ENCODE results near the gene MBOAT7. TPM values are rescaled to one million over a fixed set of nuclear protein-coding genes. Genes with fewer than 3 reads are reported as not detected.

Gene MBOAT7
- total and polyA plus RNA-seq, 11 donors, result 9.8 to 37.3 (median 19.6) TPM

GRCh38 chr19:54123682-54124081 is 65.7 kb downstream of the MBOAT7 start:
- no peak overlapping the region for H3K4me3 ChIP-seq
- no peaks in the 10 kb centered on the region for H3K27me3 ChIP-seq
- 90 to 94% (median 93%) methylated on average over 13 to 17 of the region's 17 CpGs for whole genome bisulfite sequencing, 4 donors
- intact Hi-C loops (cut with DNase I), result no loop called here
- TF ChIP-seq CTCF (IDR thresholded peaks at IDR 0.05), result no peak
- no peak for TF ChIP-seq POLR2A (IDR thresholded peaks at IDR 0.05)
- DNase-seq (no peak), ATAC-seq (no peak)
- H3K27ac ChIP-seq, result no peak overlapping the region
- H3K4me1 ChIP-seq, result no peaks in the 10 kb centered on the region
- peaks cover 0 to 98% (median 95%) of the 10 kb centered on the region in 9 donors for H3K36me3 ChIP-seq
- no peaks in the 10 kb centered on the region for H3K9me3 ChIP-seq

Other genes with a start within 250 kb of the MBOAT7 start
- under 1 TPM in 5 of 9 donors, not detected in 4; 0.02 to 0.22 (median 0.10) TPM for gene CACNG8, start 226.6 kb downstream of the MBOAT7 start, total RNA-seq
- under 1 TPM; 0.06 to 0.15 TPM for gene CACNG8, start 226.6 kb downstream of the MBOAT7 start, polyA plus RNA-seq
- gene CACNG6, start 197.9 kb downstream of the MBOAT7 start, total RNA-seq, result not detected
- not detected for gene CACNG6, start 197.9 kb downstream of the MBOAT7 start, polyA plus RNA-seq
- 1 to 10 TPM in 1 of 9 donors, under 1 TPM in 2, not detected in 6; 0.49 to 1.3 (median 0.86) TPM for gene VSTM1, start 125.7 kb downstream of the MBOAT7 start, total RNA-seq
- gene VSTM1, start 125.7 kb downstream of the MBOAT7 start, polyA plus RNA-seq, result not detected
- not detected for gene TARM1, start 108.2 kb downstream of the MBOAT7 start, total RNA-seq
- gene TARM1, start 108.2 kb downstream of the MBOAT7 start, polyA plus RNA-seq, result not detected
- 1 to 10 TPM in 3 of 9 donors, under 1 TPM in 5, not detected in 1; 0.35 to 9.8 (median 0.68) TPM for gene OSCAR, start 88.8 kb downstream of the MBOAT7 start, total RNA-seq
- 1 to 10 TPM in 1 of 2 donors, under 1 TPM in 1; 0.38 to 1.0 TPM for gene OSCAR, start 88.8 kb downstream of the MBOAT7 start, polyA plus RNA-seq
- 100 to 1,000 TPM in 7 of 9 donors, 10 to 100 TPM in 2; 32.2 to 501 (median 299) TPM for gene NDUFA3, start 86.7 kb downstream of the MBOAT7 start, total RNA-seq
- 1,000 to 10,000 TPM in 1 of 2 donors, 100 to 1,000 TPM in 1; 154 to 1,519 TPM for gene NDUFA3, start 86.7 kb downstream of the MBOAT7 start, polyA plus RNA-seq
- 10 to 100 TPM in 8 of 9 donors, 1 to 10 TPM in 1; 9.6 to 23.1 (median 12.5) TPM for gene TFPT, start 73.9 kb downstream of the MBOAT7 start, total RNA-seq
- gene TFPT, start 73.9 kb downstream of the MBOAT7 start, polyA plus RNA-seq, result 10 to 100 TPM; 26.0 to 26.5 TPM
- 10 to 100 TPM; 30.0 to 58.4 (median 37.8) TPM for gene PRPF31, start 73.8 kb downstream of the MBOAT7 start, total RNA-seq
- gene PRPF31, start 73.8 kb downstream of the MBOAT7 start, polyA plus RNA-seq, result 10 to 100 TPM; 42.0 to 57.6 TPM
- 10 to 100 TPM; 12.6 to 28.2 (median 18.5) TPM for gene CNOT3, start 51.8 kb downstream of the MBOAT7 start, total RNA-seq
- 10 to 100 TPM; 14.2 to 18.1 TPM for gene CNOT3, start 51.8 kb downstream of the MBOAT7 start, polyA plus RNA-seq
- 1 to 10 TPM; 5.4 to 8.7 (median 6.8) TPM for gene LENG1, start 29.9 kb downstream of the MBOAT7 start, total RNA-seq
- 10 to 100 TPM; 14.4 to 18.6 TPM for gene LENG1, start 29.9 kb downstream of the MBOAT7 start, polyA plus RNA-seq
- 1 to 10 TPM in 7 of 9 donors, under 1 TPM in 1, not detected in 1; 0.58 to 4.5 (median 2.1) TPM for gene TMC4, start 16.4 kb downstream of the MBOAT7 start, total RNA-seq
- 1 to 10 TPM; 1.2 to 3.6 TPM for gene TMC4, start 16.4 kb downstream of the MBOAT7 start, polyA plus RNA-seq
- 10 to 100 TPM; 13.2 to 48.9 (median 23.5) TPM for gene TSEN34, start 1.7 kb upstream of the MBOAT7 start, total RNA-seq
- gene TSEN34, start 1.7 kb upstream of the MBOAT7 start, polyA plus RNA-seq, result 10 to 100 TPM; 10.2 to 35.1 TPM
- 100 to 1,000 TPM; 551 to 937 (median 684) TPM for gene RPS9, start 11.3 kb upstream of the MBOAT7 start, total RNA-seq
- gene RPS9, start 11.3 kb upstream of the MBOAT7 start, polyA plus RNA-seq, result 1,000 to 10,000 TPM; 1,306 to 2,068 TPM
- 10 to 100 TPM in 2 of 9 donors, 1 to 10 TPM in 6, under 1 TPM in 1; 0.54 to 31.4 (median 3.8) TPM for gene LILRB3, start 33.4 kb upstream of the MBOAT7 start, total RNA-seq
- 1 to 10 TPM; 1.3 to 3.7 TPM for gene LILRB3, start 33.4 kb upstream of the MBOAT7 start, polyA plus RNA-seq
- gene LILRA6, start 53.2 kb upstream of the MBOAT7 start, total RNA-seq, result 10 to 100 TPM in 1 of 9 donors, 1 to 10 TPM in 4, under 1 TPM in 4; 0.44 to 20.9 (median 1.3) TPM
- 1 to 10 TPM; 1.0 to 1.7 TPM for gene LILRA6, start 53.2 kb upstream of the MBOAT7 start, polyA plus RNA-seq
- 10 to 100 TPM in 2 of 9 donors, 1 to 10 TPM in 7; 1.8 to 22.2 (median 3.9) TPM for gene LILRB5, start 67.7 kb upstream of the MBOAT7 start, total RNA-seq
- gene LILRB5, start 67.7 kb upstream of the MBOAT7 start, polyA plus RNA-seq, result 1 to 10 TPM; 1.4 to 4.0 TPM
- gene LILRB2, start 91.5 kb upstream of the MBOAT7 start, total RNA-seq, result 10 to 100 TPM in 2 of 9 donors, 1 to 10 TPM in 6, under 1 TPM in 1; 0.83 to 43.6 (median 1.7) TPM
- gene LILRB2, start 91.5 kb upstream of the MBOAT7 start, polyA plus RNA-seq, result 1 to 10 TPM; 1.2 to 2.7 TPM
- 10 to 100 TPM in 1 of 9 donors, 1 to 10 TPM in 6, under 1 TPM in 1, not detected in 1; 0.27 to 16.2 (median 1.5) TPM for gene LILRA5, start 123.6 kb upstream of the MBOAT7 start, total RNA-seq
- gene LILRA5, start 123.6 kb upstream of the MBOAT7 start, polyA plus RNA-seq, result 1 to 10 TPM in 1 of 2 donors, under 1 TPM in 1; 0.19 to 4.7 TPM
- not detected for gene LILRA4, start 149.6 kb upstream of the MBOAT7 start, total RNA-seq
- gene LILRA4, start 149.6 kb upstream of the MBOAT7 start, polyA plus RNA-seq, result not detected
- 100 to 1,000 TPM in 1 of 9 donors, 10 to 100 TPM in 1, 1 to 10 TPM in 7; 3.5 to 102 (median 5.4) TPM for gene LAIR1, start 175.4 kb upstream of the MBOAT7 start, total RNA-seq
- gene LAIR1, start 175.4 kb upstream of the MBOAT7 start, polyA plus RNA-seq, result 1 to 10 TPM; 2.9 to 5.3 TPM
- 1 to 10 TPM in 5 of 9 donors, under 1 TPM in 4; 0.46 to 6.9 (median 1.1) TPM for gene TTYH1, start 225.9 kb upstream of the MBOAT7 start, total RNA-seq
- gene TTYH1, start 225.9 kb upstream of the MBOAT7 start, polyA plus RNA-seq, result 1 to 10 TPM in 1 of 2 donors, under 1 TPM in 1; 0.85 to 1.8 TPM